ENCODE measurements around the gene CLDN24.

GRCh38 chr4:183285886-183286285, 36.3 kb downstream of the CLDN24 start:
- TF ChIP-seq CTCF (IDR thresholded peaks at IDR 0.05), result no peak
- TF ChIP-seq POLR2A (IDR thresholded peaks at IDR 0.05), result no peak
- TF ChIP-seq POLR2AphosphoS5 (IDR thresholded peaks at IDR 0.05), result no peak
- no peak for TF ChIP-seq EP300 (IDR thresholded peaks at IDR 0.05)

All from upper lobe of left lung (tissue), 4 donors.